Measurements from ENCODE around the gene LAMTOR4.

Gene LAMTOR4

GRCh38 chr7:100153708-100154535 is 5.2 kb downstream of the LAMTOR4 start:
- Histone ChIP-seq H3K9ac (ENCODE audit: low read depth in 1 of 2, low read length in 2 of 2) (peak overlapping the region; percentile 52 to 70), H3K4me3 (ENCODE audit: low read length in 2 of 2) (peak overlapping the region; percentile 48 to 54), H3K4me1 (ENCODE audit: control insufficient read depth in 2 of 2, insufficient read depth in 2 of 2, low read length in 2 of 2) (peaks cover 63 to 70% of the 10 kb centered on the region in 2 donors), H3K27me3 (ENCODE audit: control insufficient read depth in 2 of 2, insufficient read depth in 2 of 2, low read length in 2 of 2) (no peaks in the 10 kb centered on the region), H3K36me3 (ENCODE audit: control insufficient read depth in 2 of 2, insufficient read depth in 2 of 2, low read length in 2 of 2) (peaks cover 20% of the 10 kb centered on the region in 2 donors), H3K9me3 (ENCODE audit: control insufficient read depth in 2 of 2, low read length in 2 of 2) (no peaks in the 10 kb centered on the region), H3K27ac (ENCODE audit: low read depth in 2 of 2, low read length in 2 of 2) (peak overlapping the region; percentile 96 to 97)

GRCh38 chr7:100154651-100155491 is 6.2 kb downstream of the LAMTOR4 start:
- Histone ChIP-seq H3K4me1 (ENCODE audit: control insufficient read depth in 2 of 2, insufficient read depth in 2 of 2, low read length in 2 of 2) (peaks cover 66 to 68% of the 10 kb centered on the region in 2 donors), H3K9ac (ENCODE audit: low read depth in 1 of 2, low read length in 2 of 2) (peak overlapping the region in 1 of 2 donors; percentile 70), H3K4me3 (ENCODE audit: low read length in 2 of 2) (peak overlapping the region in 1 of 2 donors; percentile 35), H3K27me3 (ENCODE audit: control insufficient read depth in 2 of 2, insufficient read depth in 2 of 2, low read length in 2 of 2) (no peaks in the 10 kb centered on the region), H3K27ac (ENCODE audit: low read depth in 2 of 2, low read length in 2 of 2) (peak overlapping the region; percentile 96 to 97), H3K9me3 (ENCODE audit: control insufficient read depth in 2 of 2, low read length in 2 of 2) (no peaks in the 10 kb centered on the region), H3K36me3 (ENCODE audit: control insufficient read depth in 2 of 2, insufficient read depth in 2 of 2, low read length in 2 of 2) (peaks cover 20% of the 10 kb centered on the region in 2 donors)

- Histone ChIP-seq H3K4me1 (ENCODE audit: control insufficient read depth in 2 of 2, insufficient read depth in 2 of 2, low read length in 2 of 2) (peaks cover 61 to 68% of the 10 kb centered on the region in 2 donors), H3K9ac (ENCODE audit: low read depth in 1 of 2, low read length in 2 of 2) (peak overlapping the region in 1 of 2 donors; percentile 57), H3K36me3 (ENCODE audit: control insufficient read depth in 2 of 2, insufficient read depth in 2 of 2, low read length in 2 of 2) (peaks cover 20% of the 10 kb centered on the region in 2 donors), H3K27me3 (ENCODE audit: control insufficient read depth in 2 of 2, insufficient read depth in 2 of 2, low read length in 2 of 2) (no peaks in the 10 kb centered on the region), H3K9me3 (ENCODE audit: control insufficient read depth in 2 of 2, low read length in 2 of 2) (no peaks in the 10 kb centered on the region), H3K4me3 (ENCODE audit: low read length in 2 of 2) (peak overlapping the region; percentile 1 to 35), H3K27ac (ENCODE audit: low read depth in 2 of 2, low read length in 2 of 2) (peak overlapping the region; percentile 96 to 97)
Measured at GRCh38 chr7:100155553-100156317, 7.0 kb downstream of the LAMTOR4 start.

GRCh38 chr7:100156331-100157068 is 7.8 kb downstream of the LAMTOR4 start:
- H3K27me3 ChIP-seq (ENCODE audit: control insufficient read depth in 2 of 2, insufficient read depth in 2 of 2, low read length in 2 of 2) = no peaks in the 10 kb centered on the region
- peaks cover 61 to 67% of the 10 kb centered on the region in 2 donors for H3K4me1 ChIP-seq (ENCODE audit: control insufficient read depth in 2 of 2, insufficient read depth in 2 of 2, low read length in 2 of 2)
- H3K9me3 ChIP-seq (ENCODE audit: control insufficient read depth in 2 of 2, low read length in 2 of 2) = no peaks in the 10 kb centered on the region
- H3K9ac ChIP-seq (ENCODE audit: low read depth in 1 of 2, low read length in 2 of 2) = peak overlapping the region in 1 of 2 donors; percentile 86
- H3K27ac ChIP-seq (ENCODE audit: low read depth in 2 of 2, low read length in 2 of 2) = peak overlapping the region; percentile 76 to 97
- H3K36me3 ChIP-seq (ENCODE audit: control insufficient read depth in 2 of 2, insufficient read depth in 2 of 2, low read length in 2 of 2) = peaks cover 20% of the 10 kb centered on the region in 2 donors
- H3K4me3 ChIP-seq (ENCODE audit: low read length in 2 of 2) = peak overlapping the region; percentile 20 to 88

- peak overlapping the region; percentile 83 to 88 for H3K4me3 ChIP-seq (ENCODE audit: low read length in 2 of 2)
- peaks cover 58 to 62% of the 10 kb centered on the region in 2 donors for H3K4me1 ChIP-seq (ENCODE audit: control insufficient read depth in 2 of 2, insufficient read depth in 2 of 2, low read length in 2 of 2)
Measured at GRCh38 chr7:100157069-100157333, 8.3 kb downstream of the LAMTOR4 start.

GRCh38 chr7:100157334-100158228 is 8.9 kb downstream of the LAMTOR4 start:
- Histone ChIP-seq H3K27me3 (ENCODE audit: control insufficient read depth in 2 of 2, insufficient read depth in 2 of 2, low read length in 2 of 2) (no peaks in the 10 kb centered on the region), H3K4me3 (ENCODE audit: low read length in 2 of 2) (peak overlapping the region; percentile 83 to 88), H3K4me1 (ENCODE audit: control insufficient read depth in 2 of 2, insufficient read depth in 2 of 2, low read length in 2 of 2) (peaks cover 54 to 58% of the 10 kb centered on the region in 2 donors), H3K27ac (ENCODE audit: low read depth in 2 of 2, low read length in 2 of 2) (peak overlapping the region; percentile 76 to 84), H3K36me3 (ENCODE audit: control insufficient read depth in 2 of 2, insufficient read depth in 2 of 2, low read length in 2 of 2) (peaks cover 17 to 20% of the 10 kb centered on the region in 2 donors), H3K9me3 (ENCODE audit: control insufficient read depth in 2 of 2, low read length in 2 of 2) (no peaks in the 10 kb centered on the region), H3K9ac (ENCODE audit: low read depth in 1 of 2, low read length in 2 of 2) (peak overlapping the region; percentile 77 to 86)

More at GRCh38 chr7:100157069-100157333, 8.3 kb downstream of the LAMTOR4 start:
- peak overlapping the region; percentile 76 to 84 for H3K27ac ChIP-seq (ENCODE audit: low read depth in 2 of 2, low read length in 2 of 2)
- H3K36me3 ChIP-seq (ENCODE audit: control insufficient read depth in 2 of 2, insufficient read depth in 2 of 2, low read length in 2 of 2) = peaks cover 20% of the 10 kb centered on the region in 2 donors
- no peaks in the 10 kb centered on the region for H3K27me3 ChIP-seq (ENCODE audit: control insufficient read depth in 2 of 2, insufficient read depth in 2 of 2, low read length in 2 of 2)
- H3K9ac ChIP-seq (ENCODE audit: low read depth in 1 of 2, low read length in 2 of 2) = peak overlapping the region in 1 of 2 donors; percentile 86
- no peaks in the 10 kb centered on the region for H3K9me3 ChIP-seq (ENCODE audit: control insufficient read depth in 2 of 2, low read length in 2 of 2)

- Histone ChIP-seq H3K27me3 (ENCODE audit: control insufficient read depth in 2 of 2, insufficient read depth in 2 of 2, low read length in 2 of 2) (no peaks in the 10 kb centered on the region), H3K4me1 (ENCODE audit: control insufficient read depth in 2 of 2, insufficient read depth in 2 of 2, low read length in 2 of 2) (peaks cover 55 to 56% of the 10 kb centered on the region in 2 donors), H3K9ac (ENCODE audit: low read depth in 1 of 2, low read length in 2 of 2) (peak within 1 kb of the TSS; percentile 77 to 86), H3K4me3 (ENCODE audit: low read length in 2 of 2) (peak within 1 kb of the TSS; percentile 83 to 88), H3K27ac (ENCODE audit: low read depth in 2 of 2, low read length in 2 of 2) (peak within 1 kb of the TSS; percentile 76 to 84), H3K36me3 (ENCODE audit: control insufficient read depth in 2 of 2, insufficient read depth in 2 of 2, low read length in 2 of 2) (peaks cover 15 to 19% of the 10 kb centered on the region in 2 donors), H3K9me3 (ENCODE audit: control insufficient read depth in 2 of 2, low read length in 2 of 2) (no peaks in the 10 kb centered on the region)
Measured at GRCh38 chr7:100158229-100159098, 9.7 kb downstream of the LAMTOR4 start, which contains the start of gene TRAPPC14. Gene TRAPPC14, minus strand, starts transcription at chr7:100158723. Its CDS starts 224 bp downstream, at chr7:100158499.

- no peaks in the 10 kb centered on the region for H3K27me3 ChIP-seq (ENCODE audit: control insufficient read depth in 2 of 2, insufficient read depth in 2 of 2, low read length in 2 of 2)
- peak overlapping the region; percentile 63 to 86 for H3K9ac ChIP-seq (ENCODE audit: low read depth in 1 of 2, low read length in 2 of 2)
- H3K9me3 ChIP-seq (ENCODE audit: control insufficient read depth in 2 of 2, low read length in 2 of 2) = no peaks in the 10 kb centered on the region
- peaks cover 15 to 19% of the 10 kb centered on the region in 2 donors for H3K36me3 ChIP-seq (ENCODE audit: control insufficient read depth in 2 of 2, insufficient read depth in 2 of 2, low read length in 2 of 2)
- H3K4me1 ChIP-seq (ENCODE audit: control insufficient read depth in 2 of 2, insufficient read depth in 2 of 2, low read length in 2 of 2) = peaks cover 48 to 52% of the 10 kb centered on the region in 2 donors
- H3K4me3 ChIP-seq (ENCODE audit: low read length in 2 of 2) = peak overlapping the region; percentile 83 to 88
- H3K27ac ChIP-seq (ENCODE audit: low read depth in 2 of 2, low read length in 2 of 2) = peak overlapping the region in 1 of 2 donors; percentile 76
Measured at GRCh38 chr7:100159099-100159623, 10.4 kb downstream of the LAMTOR4 start.
